ENCODE results near the gene PRODH2. TPM values are rescaled to one million over a fixed set of nuclear protein-coding genes. Genes with fewer than 3 reads are reported as not detected.

Gene PRODH2, protein sequence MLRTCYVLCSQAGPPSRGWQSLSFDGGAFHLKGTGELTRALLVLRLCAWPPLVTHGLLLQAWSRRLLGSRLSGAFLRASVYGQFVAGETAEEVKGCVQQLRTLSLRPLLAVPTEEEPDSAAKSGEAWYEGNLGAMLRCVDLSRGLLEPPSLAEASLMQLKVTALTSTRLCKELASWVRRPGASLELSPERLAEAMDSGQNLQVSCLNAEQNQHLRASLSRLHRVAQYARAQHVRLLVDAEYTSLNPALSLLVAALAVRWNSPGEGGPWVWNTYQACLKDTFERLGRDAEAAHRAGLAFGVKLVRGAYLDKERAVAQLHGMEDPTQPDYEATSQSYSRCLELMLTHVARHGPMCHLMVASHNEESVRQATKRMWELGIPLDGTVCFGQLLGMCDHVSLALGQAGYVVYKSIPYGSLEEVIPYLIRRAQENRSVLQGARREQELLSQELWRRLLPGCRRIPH
- not detected in 2 replicates for total RNA-seq

GRCh38 chr19:35812220-35813042 is at the start of gene PRODH2:
TSS of gene PRODH2 (minus strand) at chr19:35812845. CDS start at chr19:35812805, 40 bp downstream.

GRCh38 chr19:35856546-35857149 is 44.0 kb upstream of the PRODH2 start, which contains the start of gene KIRREL2:
TSS of gene KIRREL2 (plus strand) at chr19:35856911. CDS start at chr19:35857120, 209 bp downstream.

GRCh38 chr19:35852029-35852780 is 39.6 kb upstream of the PRODH2 start, which contains the start of gene NPHS1:
TSS of gene NPHS1 (minus strand) at chr19:35852504. CDS start at chr19:35851837, 667 bp downstream.

GRCh38 chr19:35775298-35776101 is 37.1 kb downstream of the PRODH2 start, which contains the start of gene ARHGAP33:
TSS of gene ARHGAP33 (plus strand) at chr19:35775564. CDS start at chr19:35775659, 95 bp downstream.

GRCh38 chr19:35757749-35758608 is 54.7 kb downstream of the PRODH2 start, which contains the start of gene PROSER3:
TSS of gene PROSER3 (plus strand) at chr19:35758176. CDS start at chr19:35758216, 40 bp downstream.

GRCh38 chr19:35756377-35757230 is 56.0 kb downstream of the PRODH2 start, which contains the start of gene HSPB6:
TSS of gene HSPB6 (minus strand) at chr19:35757029. CDS start at chr19:35757008, 21 bp downstream.

Other genes with a start within 250 kb of the PRODH2 start
- gene ATP4A, start 249.2 kb downstream of the PRODH2 start, total RNA-seq = not detected in 2 replicates
- gene PMIS2, start 226.7 kb downstream of the PRODH2 start, total RNA-seq = not detected in 2 replicates
- 13.7 and 17.0 TPM in 2 replicates for gene HAUS5, start 200.1 kb downstream of the PRODH2 start, total RNA-seq
- 99.4 and 108 TPM in 2 replicates for gene RBM42, start 183.8 kb downstream of the PRODH2 start, total RNA-seq
- gene ETV2, start 171.1 kb downstream of the PRODH2 start, total RNA-seq = 0.89 and 1.5 TPM in 2 replicates
- gene COX6B1, start 164.5 kb downstream of the PRODH2 start, total RNA-seq = 752 and 847 TPM in 2 replicates
- gene UPK1A, start 146.3 kb downstream of the PRODH2 start, total RNA-seq = not detected in 2 replicates
- not detected in 2 replicates for gene ZBTB32, start 108.3 kb downstream of the PRODH2 start, total RNA-seq
- 9.2 and 12.0 TPM in 2 replicates for gene KMT2B, start 94.8 kb downstream of the PRODH2 start, total RNA-seq
- 19.0 and 26.1 TPM in 2 replicates for gene IGFLR1, start 70.4 kb downstream of the PRODH2 start, total RNA-seq
- gene U2AF1L4, start 67.4 kb downstream of the PRODH2 start, total RNA-seq = 7.3 and 15.8 TPM in 2 replicates
- gene PSENEN, start 67.2 kb downstream of the PRODH2 start, total RNA-seq = 45.3 and 47.9 TPM in 2 replicates
- gene LIN37, start 64.3 kb downstream of the PRODH2 start, total RNA-seq = 15.3 TPM in 2 replicates
- gene HSPB6, start 55.8 kb downstream of the PRODH2 start, total RNA-seq = 20.1 and 22.5 TPM in 2 replicates
- gene PROSER3, start 54.7 kb downstream of the PRODH2 start, total RNA-seq = 8.1 and 8.5 TPM in 2 replicates
- gene ARHGAP33, start 37.3 kb downstream of the PRODH2 start, total RNA-seq = 6.5 and 14.1 TPM in 2 replicates
- not detected in 2 replicates for gene NPHS1, start 39.7 kb upstream of the PRODH2 start, total RNA-seq
- under 0.01 TPM in 2 replicates for gene KIRREL2, start 44.1 kb upstream of the PRODH2 start, total RNA-seq
- gene APLP1, start 55.7 kb upstream of the PRODH2 start, total RNA-seq = 2.4 and 5.9 TPM in 2 replicates
- gene NFKBID, start 87.7 kb upstream of the PRODH2 start, total RNA-seq = 3.0 and 3.4 TPM in 2 replicates
- not detected in 2 replicates for gene HCST, start 89.7 kb upstream of the PRODH2 start, total RNA-seq
- not detected in 2 replicates for gene TYROBP, start 95.5 kb upstream of the PRODH2 start, total RNA-seq
- 3.9 and 6.1 TPM in 2 replicates for gene LRFN3, start 123.5 kb upstream of the PRODH2 start, total RNA-seq
- gene SDHAF1, start 182.3 kb upstream of the PRODH2 start, total RNA-seq = 20.0 and 20.5 TPM in 2 replicates
- gene SYNE4, start 196.0 kb upstream of the PRODH2 start, total RNA-seq = 0.15 and 0.17 TPM in 2 replicates
- 23.7 and 29.6 TPM in 2 replicates for gene ALKBH6, start 201.4 kb upstream of the PRODH2 start, total RNA-seq
- 5.5 and 6.7 TPM in 2 replicates for gene CLIP3, start 220.0 kb upstream of the PRODH2 start, total RNA-seq
- gene THAP8, start 241.4 kb upstream of the PRODH2 start, total RNA-seq = 7.6 and 7.7 TPM in 2 replicates
- 12.2 and 12.9 TPM in 2 replicates for gene WDR62, start 242.1 kb upstream of the PRODH2 start, total RNA-seq

Data from bronchus fibroblast of lung (primary cell).